ENCODE data around the gene FUT7. TPM values are rescaled to one million over a fixed set of nuclear protein-coding genes. Genes with fewer than 3 reads are reported as not detected.

The FUT7 gene
- total RNA-seq, 1 experiment from 2014 or later = not detected

GRCh38 chr9:137077010-137077747 lies 45.3 kb upstream of the FUT7 start, which contains the start of gene UAP1L1:
TSS of gene UAP1L1 (plus strand) at chr9:137077517. CDS start at chr9:137077533, 16 bp downstream.
- H2AK5ac ChIP-seq (ENCODE audit: insufficient read length, low read length) = no peak within 1 kb of the TSS
- H3K9me3 ChIP-seq (ENCODE audit: control insufficient read depth, low read depth, low read length) = no peaks in the 10 kb centered on the region
- H3K23ac ChIP-seq (ENCODE audit: insufficient read length, low read depth, low read length) = no peak within 1 kb of the TSS
- peak within 1 kb of the TSS; percentile 77 for H3K4me2 ChIP-seq (ENCODE audit: insufficient read depth, insufficient read length, low read length)
- H4K5ac ChIP-seq (ENCODE audit: insufficient read length, low read depth, low read length) = no peak within 1 kb of the TSS
- H2BK12ac ChIP-seq (ENCODE audit: insufficient read length, low read depth, low read length) = no peak within 1 kb of the TSS
- H3K27ac ChIP-seq (ENCODE audit: insufficient read length, low read depth, low read length) = no peak within 1 kb of the TSS
- H3K9ac ChIP-seq (ENCODE audit: extremely low read depth, insufficient read length, low read length) = no peak within 1 kb of the TSS
- H3K4me3 Mint-ChIP-seq = peak within 1 kb of the TSS; percentile 60 to 76
- H3K79me1 ChIP-seq (ENCODE audit: insufficient read depth, low read depth, low read length, poor library complexity, severe bottlenecking) = no peaks in the 10 kb centered on the region
- no peak within 1 kb of the TSS for H4K91ac ChIP-seq (ENCODE audit: insufficient read length, low read depth, low read length)
- DNase-seq = peak; percentile 72
- TF ChIP-seq CTCF (conservative IDR thresholded peaks at IDR 0.05) = no peak
- no peak within 1 kb of the TSS for H4K8ac ChIP-seq (replicated peaks; ENCODE audit: insufficient read length, low read depth, low read length)
- peaks cover 11 to 22% of the 10 kb centered on the region in 2 experiments for H3K4me1 Mint-ChIP-seq
- H2BK5ac ChIP-seq (ENCODE audit: insufficient read length, low read length) = no peak within 1 kb of the TSS
- H3K27me3 Mint-ChIP-seq (ENCODE audit: low read depth) = peaks cover 48% of the 10 kb centered on the region
- H2BK20ac ChIP-seq (ENCODE audit: low read depth, low read length, poor library complexity, severe bottlenecking) = no peak within 1 kb of the TSS
- H3K56ac ChIP-seq (ENCODE audit: insufficient read length, low read depth, low read length) = no peak within 1 kb of the TSS
- no peaks in the 10 kb centered on the region; a peak in 1 of 7 replicates for H3K36me3 Mint-ChIP-seq (ENCODE audit: insufficient read depth in 1 of 3, low read depth in 3 of 3)
- H3K18ac ChIP-seq (ENCODE audit: insufficient read length, low read depth, low read length) = no peak within 1 kb of the TSS
- H3K79me2 ChIP-seq (ENCODE audit: insufficient read depth, low read length) = no peaks in the 10 kb centered on the region
- H4K20me1 ChIP-seq (ENCODE audit: control insufficient read depth, insufficient read depth, insufficient read length) = peaks cover 3% of the 10 kb centered on the region
- peaks cover 17% of the 10 kb centered on the region for H3K23me2 ChIP-seq (ENCODE audit: insufficient read length, low read depth, low read length, poor library complexity, severe bottlenecking)
- no peaks in the 10 kb centered on the region; a peak in 1 of 5 replicates for H3K9me3 Mint-ChIP-seq
- no peak within 1 kb of the TSS for H2AFZ ChIP-seq (ENCODE audit: low read length)
- H3K4me1 ChIP-seq (ENCODE audit: insufficient read depth, low read length) = peaks cover 3% of the 10 kb centered on the region; the same call in 1 of the 2 replicates
- no peak within 1 kb of the TSS for H2BK120ac ChIP-seq (ENCODE audit: low read depth, low read length, poor library complexity, severe bottlenecking)
- WGBS (ENCODE audit: extremely low coverage, insufficient read length, low lambda C conversion rate) = no CpG with 5 or more reads among the region's 87 CpGs
- peaks cover 7% of the 10 kb centered on the region; the same call in 1 of the 2 replicates for H3K27me3 ChIP-seq (ENCODE audit: insufficient read depth, low read length)
- no peak within 1 kb of the TSS for H2BK15ac ChIP-seq (ENCODE audit: low read depth, low read length)
- no peak within 1 kb of the TSS for H3K27ac Mint-ChIP-seq
- H3K4ac ChIP-seq (ENCODE audit: low read depth, low read length) = no peak within 1 kb of the TSS
- H3T11ph ChIP-seq (ENCODE audit: low read length) = no peak within 1 kb of the TSS
- H3K14ac ChIP-seq (ENCODE audit: insufficient read depth, low read length) = no peak within 1 kb of the TSS

Data from H9 (cell line).